ENCODE measurements around the gene CARD9. TPM values are rescaled to one million over a fixed set of nuclear protein-coding genes. Genes with fewer than 3 reads are reported as not detected.
A peak's percentile ranks its signal among the peaks of the same experiment; 100 is the strongest.

CARD9 gene
- total and polyA plus RNA-seq, 11 donors, result 0.30 to 7.1 (median 0.77) TPM

DNA sequence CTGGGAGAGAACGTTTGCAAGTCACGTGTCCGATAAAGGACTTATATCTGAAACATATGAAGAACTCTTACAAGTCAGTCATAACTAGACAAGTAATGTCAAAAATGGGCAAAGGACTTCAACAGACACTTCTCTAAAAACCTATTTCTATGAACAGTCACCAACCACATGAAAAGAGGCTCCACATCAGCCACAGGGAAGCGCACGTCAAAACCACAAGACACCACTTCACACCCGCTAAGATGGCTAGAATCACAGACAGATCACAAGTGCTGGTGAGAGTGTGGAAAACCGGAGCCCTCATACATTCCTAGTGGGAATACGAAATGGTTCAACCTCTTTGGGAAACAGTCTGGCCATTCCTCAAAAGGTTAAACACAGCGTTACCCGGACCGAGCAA is 11.5 kb upstream of the CARD9 start:
- intact Hi-C loops (cut with DNase I), result no loop called here
- Histone ChIP-seq H3K27me3 (no peaks in the 10 kb centered on the region), H3K27ac (no peak overlapping the region), H3K36me3 (peaks cover 0 to 96% (median 81%) of the 10 kb centered on the region in 9 donors), H3K4me3 (no peak overlapping the region), H3K9me3 (no peaks in the 10 kb centered on the region), H3K4me1 (peaks cover 0 to 12% (median 0%) of the 10 kb centered on the region in 12 donors)
- ATAC-seq, result no peak
- 88 to 96% (median 94%) methylated on average over 11 of the region's 11 CpGs for WGBS, 4 donors
- no peak for TF ChIP-seq POLR2A (IDR thresholded peaks at IDR 0.05)
- TF ChIP-seq, protein P1, sequence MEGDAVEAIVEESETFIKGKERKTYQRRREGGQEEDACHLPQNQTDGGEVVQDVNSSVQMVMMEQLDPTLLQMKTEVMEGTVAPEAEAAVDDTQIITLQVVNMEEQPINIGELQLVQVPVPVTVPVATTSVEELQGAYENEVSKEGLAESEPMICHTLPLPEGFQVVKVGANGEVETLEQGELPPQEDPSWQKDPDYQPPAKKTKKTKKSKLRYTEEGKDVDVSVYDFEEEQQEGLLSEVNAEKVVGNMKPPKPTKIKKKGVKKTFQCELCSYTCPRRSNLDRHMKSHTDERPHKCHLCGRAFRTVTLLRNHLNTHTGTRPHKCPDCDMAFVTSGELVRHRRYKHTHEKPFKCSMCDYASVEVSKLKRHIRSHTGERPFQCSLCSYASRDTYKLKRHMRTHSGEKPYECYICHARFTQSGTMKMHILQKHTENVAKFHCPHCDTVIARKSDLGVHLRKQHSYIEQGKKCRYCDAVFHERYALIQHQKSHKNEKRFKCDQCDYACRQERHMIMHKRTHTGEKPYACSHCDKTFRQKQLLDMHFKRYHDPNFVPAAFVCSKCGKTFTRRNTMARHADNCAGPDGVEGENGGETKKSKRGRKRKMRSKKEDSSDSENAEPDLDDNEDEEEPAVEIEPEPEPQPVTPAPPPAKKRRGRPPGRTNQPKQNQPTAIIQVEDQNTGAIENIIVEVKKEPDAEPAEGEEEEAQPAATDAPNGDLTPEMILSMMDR (IDR thresholded peaks at IDR 0.05), result no peak
- no peak for DNase-seq

DNA sequence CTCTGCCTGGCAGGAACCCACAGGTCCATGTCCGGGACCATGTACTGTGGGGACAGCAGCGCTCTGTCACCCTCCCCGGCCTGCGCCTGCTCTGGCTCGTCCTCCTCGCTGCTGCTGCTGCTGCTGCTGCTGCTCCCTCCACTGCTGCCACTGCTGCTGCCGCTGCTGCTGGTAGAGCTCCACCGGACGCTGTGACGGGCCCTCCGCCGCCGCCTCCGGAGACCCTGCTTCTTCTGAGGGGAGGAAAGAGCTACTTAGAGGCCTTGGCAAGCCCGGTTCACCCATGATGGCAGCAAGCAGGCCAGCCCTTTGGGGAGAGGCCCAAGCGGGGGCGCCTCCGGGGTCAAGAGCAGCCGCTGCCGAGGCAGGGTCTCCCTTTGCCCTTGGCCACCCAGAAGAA is 10.0 kb upstream of the CARD9 start:
- intact Hi-C loops (cut with DNase I), result no loop called here
- TF ChIP-seq POLR2A (IDR thresholded peaks at IDR 0.05), result no peak
- TF ChIP-seq, protein P1 (IDR thresholded peaks at IDR 0.05), result no peak
- H3K4me3 ChIP-seq, result no peak overlapping the region
- H3K36me3 ChIP-seq, result peaks cover 0 to 93% (median 65%) of the 10 kb centered on the region in 9 donors
- DNase-seq (peak in 1 of 5 donors; percentile 58), ATAC-seq (no peak)
- H3K9me3 ChIP-seq, result no peaks in the 10 kb centered on the region
- no peaks in the 10 kb centered on the region for H3K27me3 ChIP-seq
- no peak overlapping the region for H3K27ac ChIP-seq
- H3K4me1 ChIP-seq, result peaks cover 0 to 18% (median 0%) of the 10 kb centered on the region in 12 donors
- 94 to 97% (median 96%) methylated on average over 17 to 20 of the region's 20 CpGs for WGBS, 4 donors

DNA sequence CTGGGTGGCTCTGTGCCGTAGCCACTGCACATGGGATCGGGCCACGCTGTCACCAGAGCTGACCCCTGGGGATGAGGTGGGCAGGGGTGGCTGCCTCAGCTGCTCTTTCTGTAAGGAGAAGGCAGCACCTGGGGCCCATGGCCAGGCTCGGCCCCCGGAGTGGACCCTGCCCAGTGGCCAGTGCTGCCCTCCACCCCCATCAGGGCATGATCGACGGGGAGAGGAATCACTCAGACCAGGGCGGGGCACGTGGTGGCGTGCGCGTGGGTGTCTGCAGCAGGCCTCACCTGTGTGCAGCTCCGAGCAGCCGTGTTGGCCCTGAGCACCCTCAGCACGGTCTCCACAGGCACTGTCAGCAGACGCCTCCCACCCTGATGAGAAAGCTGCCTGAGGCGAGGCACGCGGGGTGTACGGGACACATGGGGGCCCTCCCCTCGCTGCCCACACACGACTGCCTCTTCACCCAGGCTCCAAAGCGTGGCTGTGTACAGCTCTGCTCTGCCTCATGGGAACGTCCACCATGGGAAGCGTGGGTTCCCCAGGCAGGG is 8.6 kb upstream of the CARD9 start:
- peak in 1 of 4 donors; percentile 2 for ATAC-seq
- 91 to 92% (median 91%) methylated on average over 13 to 25 of the region's 25 CpGs for WGBS, 4 donors

DNA sequence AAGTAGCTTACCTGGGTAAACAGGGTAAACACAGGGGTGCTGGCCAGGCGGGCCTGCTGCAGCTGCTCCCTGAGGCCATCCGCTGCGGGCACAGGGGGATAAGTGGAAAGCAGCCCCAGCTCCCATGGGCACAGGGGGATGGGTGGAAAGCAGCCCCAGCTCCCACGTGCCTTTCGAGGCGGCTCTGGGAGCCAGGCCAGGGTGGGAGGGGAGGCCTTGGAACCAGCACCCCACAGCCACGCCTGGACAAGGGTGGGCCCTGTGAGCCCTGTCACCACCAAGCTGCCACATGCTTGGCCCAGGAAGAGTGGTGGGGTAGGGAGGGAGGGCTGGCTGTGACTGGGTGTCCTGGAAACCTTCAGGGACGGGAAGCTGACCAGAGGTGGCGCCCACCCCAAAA is 7.8 kb upstream of the CARD9 start:
- TF ChIP-seq, protein P1 (IDR thresholded peaks at IDR 0.05), result no peak
- TF ChIP-seq POLR2A (IDR thresholded peaks at IDR 0.05), result no peak
- DNase-seq (peak in 4 of 5 donors; percentile 56 to 84 (median 68)), ATAC-seq (peak; percentile 68 to 89 (median 78))
- intact Hi-C loops (cut with DNase I), result no loop called here
- Histone ChIP-seq H3K36me3 (peaks cover 0 to 76% (median 48%) of the 10 kb centered on the region in 9 donors), H3K27ac (peak overlapping the region in 3 of 12 donors; percentile 6 to 29 (median 23)), H3K4me3 (no peak overlapping the region), H3K27me3 (no peaks in the 10 kb centered on the region), H3K4me1 (peaks cover 0 to 21% (median 0%) of the 10 kb centered on the region in 12 donors), H3K9me3 (no peaks in the 10 kb centered on the region)
- 40 to 72% (median 61%) methylated on average over 8 to 9 of the region's 9 CpGs for WGBS, 4 donors

More for the DNA sequence above, 8.6 kb upstream of the CARD9 start:
- H3K4me3 ChIP-seq, result no peak overlapping the region
- no peak for TF ChIP-seq POLR2A (IDR thresholded peaks at IDR 0.05)
- TF ChIP-seq, protein P1 (IDR thresholded peaks at IDR 0.05), result no peak
- peaks cover 0 to 21% (median 0%) of the 10 kb centered on the region in 12 donors for H3K4me1 ChIP-seq
- peaks cover 0 to 83% (median 51%) of the 10 kb centered on the region in 9 donors for H3K36me3 ChIP-seq
- intact Hi-C loops (cut with DNase I), result no loop called here
- no peaks in the 10 kb centered on the region for H3K9me3 ChIP-seq
- peak in 1 of 5 donors; percentile 51 for DNase-seq
- peak overlapping the region in 1 of 12 donors; percentile 23 for H3K27ac ChIP-seq
- no peaks in the 10 kb centered on the region for H3K27me3 ChIP-seq

Data from heart left ventricle (tissue), 16 donors.